GM12878 (cell line): Measurements from ENCODE around the gene ATP6V0E2. TPM values are rescaled to one million over a fixed set of nuclear protein-coding genes. Genes with fewer than 3 reads are reported as not detected.

ENCODE experiments used
- ATAC-seq: fragments of 200-7000 bp; cut with Tn5 transposase; 3 replicates; pipeline ENCODE4 v1.9.1; 2020; ENCODE audit warnings: mild to moderate bottlenecking, moderate library complexity
- BruUV-seq: library from RNA; stranded (reverse); fragments of 400-500 nt; replicated peaks from 2 replicates; lab custom pipeline; 2021; lab: Mats Ljungman, UMichigan
- CTCF ChIA-PET: fragments of 300-600 bp; sonication (Branson Sonifier 250); formaldehyde crosslinking; extraction: SDS; loops from one replicate; lab custom pipeline; 2021; ENCODE audit warnings: inconsistent platforms; lab: Yijun Ruan, JAX
- POLR2A ChIA-PET: fragments of 350-600 bp; formaldehyde crosslinking; extraction: SDS; loops from one replicate; lab custom pipeline; 2021; ENCODE audit warnings: inconsistent platforms; lab: Charles Lee
- RAD21 ChIA-PET: fragments of 300-600 bp; sonication (Branson Sonifier 250); formaldehyde crosslinking; loops from one replicate; lab custom pipeline; 2023; ENCODE audit warnings: antibody characterized with exemption; ENCODE audit not compliant: unreplicated experiment; lab: Charles Lee
- SMC1A ChIA-PET: fragments of 300-600 bp; sonication (Branson Sonifier 250); formaldehyde crosslinking; loops from one replicate; lab custom pipeline; 2023; ENCODE audit not compliant: unreplicated experiment, uncharacterized antibody; lab: Charles Lee
- DNase-seq: peaks from one replicate; pipeline ENCODE4 v3.0.0-alpha.2; 2011; ENCODE audit warnings: low read depth, low spot score
- FAIRE-seq: peaks from 3 replicates; lab custom pipeline; 2011; peaks lifted over from hg19 to GRCh38; lab: Jason Lieb, UNC
- H2AFZ ChIP-seq: 2 replicates; pipeline ENCODE4 v1.6.0; 2011; ENCODE audit warnings: low read depth, low read length, control low read depth; ENCODE audit not compliant: control insufficient read depth
- H3K27ac ChIP-seq: 2 replicates; pipeline ENCODE4 v1.5.1; 2011; ENCODE audit warnings: control low read depth; ENCODE audit not compliant: control insufficient read depth, insufficient read depth
- H3K27me3 ChIP-seq, 2 experiments: replicated peaks in 1 of 2; 2 replicates each; pipeline versions ENCODE4 v1.6.0 to v1.6.1; 2011; ENCODE audit warnings: low read length in 1 of 2; ENCODE audit not compliant: control insufficient read depth in 2 of 2, insufficient read depth in 2 of 2
- H3K36me3 ChIP-seq, 2 experiments: 2 replicates each; pipeline ENCODE4 v1.5.1; 2011; ENCODE audit warnings: low read length in 1 of 2; ENCODE audit not compliant: control insufficient read depth in 2 of 2, insufficient read depth in 2 of 2
- H3K4me1 ChIP-seq: 2 replicates; pipeline ENCODE4 v1.6.1; 2011; ENCODE audit warnings: mild to moderate bottlenecking, low read length, moderate library complexity, mixed read lengths; ENCODE audit not compliant: control insufficient read depth, insufficient read depth
- H3K4me2 ChIP-seq: 2 replicates; pipeline ENCODE4 v1.6.0; 2011; ENCODE audit warnings: control low read depth; ENCODE audit not compliant: control insufficient read depth, insufficient read depth
- H3K4me3 ChIP-seq: fragments of 200-600 bp; sonication (generic); 2 replicates; pipeline ENCODE4 v1.5.1; 2016
- H3K79me2 ChIP-seq: 2 replicates; pipeline ENCODE4 v1.6.0; 2011; ENCODE audit warnings: low read length; ENCODE audit not compliant: control insufficient read depth, insufficient read depth
- H3K9ac ChIP-seq: 2 replicates; pipeline ENCODE4 v1.8.0; 2011; ENCODE audit warnings: low read length, control low read depth, mixed read lengths; ENCODE audit not compliant: control insufficient read depth, insufficient read depth
- H3K9me3 ChIP-seq: replicated peaks from 3 replicates; pipeline ENCODE4 v1.5.1; 2011; ENCODE audit warnings: mild to moderate bottlenecking, low read length; ENCODE audit not compliant: control insufficient read depth, insufficient read depth
- H4K20me1 ChIP-seq: 2 replicates; pipeline ENCODE4 v1.6.0; 2011; ENCODE audit not compliant: control insufficient read depth, insufficient read depth
- ESRRA ChIP-seq: IDR thresholded peaks from 2 replicates; pipeline ENCODE4 v1.6.1; 2012; ENCODE audit warnings: mild to moderate bottlenecking, low read length, improper control_type of control experiment
- HDAC2 ChIP-seq: fragments of 200-600 bp; sonication (generic); IDR thresholded peaks from 2 replicates; pipeline ENCODE4 v1.6.1; 2017
- NR2F1 ChIP-seq: fragments of 450-650 bp; conservative IDR thresholded peaks from 2 replicates; pipeline ENCODE4 v1.6.1; 2017; ENCODE audit warnings: mild to moderate bottlenecking
- POLR2AphosphoS2 ChIP-seq: IDR thresholded peaks from 2 replicates; pipeline ENCODE4 v1.6.1; 2011; ENCODE audit warnings: low read depth, mild to moderate bottlenecking, low read length, improper control_type of control experiment, moderate library complexity
- RAD51 ChIP-seq: fragments of 450-650 bp; IDR thresholded peaks from 2 replicates; pipeline ENCODE4 v1.6.1; 2016; ENCODE audit warnings: moderate library complexity, mild to moderate bottlenecking, inconsistent platforms
- RCOR1 ChIP-seq: conservative IDR thresholded peaks from 2 replicates; pipeline ENCODE4 v1.6.1; 2012; ENCODE audit warnings: low read depth, low read length, improper control_type of control experiment
- SRF ChIP-seq, 2 experiments: IDR thresholded peaks; 2 replicates each; pipeline ENCODE4 v1.6.1; 2011; ENCODE audit warnings: low read depth in 2 of 2, low read length in 2 of 2, mild to moderate bottlenecking in 1 of 2, moderate library complexity in 1 of 2
- WGBS: methylation state at CpG from one replicate; pipeline ENCODE4 v1.1.6; 2016; ENCODE audit warnings: low lambda C conversion rate; ENCODE audit not compliant: insufficient replicate concordance, insufficient coverage; ENCODE audit errors: missing lambda C conversion rate; 5-methylcytosine and 5-hydroxymethylcytosine counted together
- in situ Hi-C: fragments of 300-500 bp; cut with MboI; formaldehyde crosslinking; loops from 9 replicates; pipeline ENCODE4 v1.14.3; 2018; ENCODE audit warnings: mixed read lengths
- intact Hi-C: fragments of 100-400 bp; cut with micrococcal nuclease; formaldehyde crosslinking; loops from one replicate; pipeline ENCODE4 v1.14.2; 2022; ENCODE audit not compliant: unreplicated experiment
- polyA plus RNA-seq, 11 experiments: library from polyadenylated mRNA; depleted of rRNA in 4 of 11; unstranded in 6 of 11; stranded (reverse) in 5 of 11; fragments of >200 nt; fragmentation: Nextera tagmentation in 4 of 11; fragmentation: Illumina TruSeq in 1 of 11; extraction: Ambion mirVana in 4 of 11; extraction: Trizol in 1 of 11; gene quantifications; 1 replicate in 1 of 11; 2 replicates in 10 of 11; pipeline versions ENCODE4 v1.2.1 to v1.2.3, GENCODE V29; 2011 to 2016; ENCODE audit warnings: inconsistent platforms in 2 of 11, missing spikeins in 2 of 11, low read depth in 1 of 11
- total RNA-seq, 4 experiments: library from RNA; depleted of rRNA in 3 of 4; stranded (reverse); fragments of >200 nt in 3 of 4; fragmentation: Illumina TruSeq in 1 of 4; extraction: Trizol in 1 of 4; gene quantifications; 2 replicates each; pipeline versions ENCODE4 v1.2.1 to v1.2.3, GENCODE V29; 2013 to 2021
- TF ChIP-seq, protein P1 (sequence below): fragments of 150-350 bp; IDR thresholded peaks from 2 replicates; pipeline ENCODE4 v1.6.1; 2016; ENCODE audit warnings: low read depth, low read length

The ATP6V0E2 gene
- total and polyA plus RNA-seq, 10 of the 15 experiments (the other 5 are each of a cell fraction or from before 2014, with no cell fraction given): 1.5 to 54.7 (median 27.6) TPM

DNA sequence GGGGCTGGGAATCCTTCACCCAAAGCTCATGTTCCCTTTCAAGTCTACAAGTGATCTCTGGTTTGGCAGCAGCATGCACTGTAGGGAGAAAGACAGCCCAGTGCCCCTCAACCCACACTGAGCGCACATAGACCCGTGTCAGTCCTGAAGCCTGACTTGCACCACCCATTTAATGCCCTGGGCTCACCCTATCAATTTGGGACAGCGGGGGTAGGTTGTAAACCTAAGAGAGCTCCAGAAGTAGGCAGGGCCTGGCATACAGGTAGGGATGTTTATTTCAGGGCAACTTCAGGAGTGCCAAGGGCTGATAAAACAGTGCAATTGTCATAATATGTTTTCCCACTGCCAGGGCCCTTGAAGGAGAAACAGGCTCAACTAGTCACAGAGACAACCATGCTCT lies 3.5 kb upstream of the ATP6V0E2 start:
- Histone ChIP-seq H3K27me3 (no peaks in the 10 kb centered on the region), H3K36me3 (no peaks in the 10 kb centered on the region), H3K27ac (peak overlapping the region; percentile 58), H3K9me3 (no peaks in the 10 kb centered on the region), H3K79me2 (peaks cover 7% of the 10 kb centered on the region), H2AFZ (peak overlapping the region; percentile 76), H3K4me3 (no peak overlapping the region), H3K9ac (no peak overlapping the region), H3K4me1 (peaks cover 51% of the 10 kb centered on the region), H3K4me2 (peak overlapping the region; percentile 53), H4K20me1 (no peaks in the 10 kb centered on the region)
- TF ChIP-seq HDAC2: no peak
- WGBS: 95% methylated on average over 3 of the region's 3 CpGs
- ChIA-PET SMC1A (interaction anchor here (0.9 to 1.3 kb wide), 2 partner anchors 14 to 24 kb away, joined by 3 to 5 read pairs; no protein-coding TSS in a partner anchor), POLR2A (no interaction called here), RAD21 (interaction anchor here (0.7 kb wide), 1 partner anchor 208 kb away, joined by 3 read pairs; no protein-coding TSS in a partner anchor), CTCF (no interaction called here)
- no peak for FAIRE-seq
- BruUV-seq: no TSS peak
- no peak for ATAC-seq
- intact Hi-C loops (loop anchor here (2.0 kb wide), 1 partner anchor 31 kb away; the partner anchor contains the start of gene ZNF862), in situ Hi-C loops (no loop called here)
- no peak for DNase-seq

DNA sequence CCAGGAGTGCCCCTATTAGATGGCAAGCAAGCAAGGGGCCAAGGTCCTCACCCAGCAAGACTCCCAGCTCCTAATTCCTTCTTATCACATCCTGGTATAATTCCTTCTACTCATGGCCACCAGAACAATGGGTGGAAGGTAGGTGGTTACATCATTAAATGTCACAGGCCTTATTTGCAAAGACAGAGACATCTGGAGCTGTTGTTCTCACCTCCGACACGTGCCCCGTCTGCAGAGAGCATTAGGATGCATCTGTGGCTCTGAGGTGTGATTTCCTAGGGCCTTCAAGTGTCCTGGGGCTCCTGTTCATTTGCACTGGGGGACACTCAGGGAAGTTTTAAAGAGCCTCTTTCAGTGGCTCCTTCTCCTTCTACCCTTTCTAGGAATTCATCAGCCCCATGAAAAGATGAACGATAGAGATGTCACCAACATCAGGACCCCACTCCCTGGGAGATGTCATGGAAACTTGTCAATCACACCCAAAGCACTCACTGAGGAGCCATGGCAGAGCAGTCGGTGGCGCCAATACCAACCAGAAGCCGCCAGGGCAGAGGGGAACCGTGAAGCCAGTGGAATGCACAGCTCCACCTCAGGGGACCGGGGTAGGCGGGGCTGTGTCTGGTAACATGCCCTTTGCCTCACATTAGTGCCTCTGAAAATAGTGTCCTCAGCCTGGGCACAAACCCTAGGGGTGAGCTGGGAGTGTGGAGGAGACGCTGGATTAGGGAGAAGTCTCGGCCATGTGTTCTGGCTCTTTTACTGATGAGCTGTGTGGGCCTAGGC lies 2.9 kb upstream of the ATP6V0E2 start:
- Histone ChIP-seq H3K27me3 (no peaks in the 10 kb centered on the region), H4K20me1 (no peaks in the 10 kb centered on the region), H3K4me1 (peaks cover 51% of the 10 kb centered on the region), H3K36me3 (no peaks in the 10 kb centered on the region), H3K79me2 (peaks cover 7% of the 10 kb centered on the region), H2AFZ (no peak overlapping the region), H3K4me3 (no peak overlapping the region), H3K4me2 (no peak overlapping the region), H3K9me3 (no peaks in the 10 kb centered on the region), H3K9ac (no peak overlapping the region), H3K27ac (peak overlapping the region; percentile 2; the same call in 1 of the 2 replicates)
- BruUV-seq: no TSS peak
- ChIA-PET POLR2A (interaction anchor here (1.6 kb wide), 1 partner anchor 31 kb away, joined by 7 read pairs; no protein-coding TSS in a partner anchor), SMC1A (interaction anchor here (0.9 kb wide), 1 partner anchor 24 kb away, joined by 5 read pairs; no protein-coding TSS in a partner anchor), CTCF (interaction anchor here (0.7 to 1.6 kb wide), 3 partner anchors 9 to 1138 kb away, joined by 3 to 5 read pairs (median 3); no protein-coding TSS in a partner anchor), RAD21 (interaction anchor here (0.7 to 1.4 kb wide), 3 partner anchors 21 to 208 kb away, joined by 3 to 7 read pairs (median 3); no protein-coding TSS in a partner anchor)
- no peak for FAIRE-seq
- intact Hi-C loops: loop anchor here (2.0 kb wide), 1 partner anchor 32 kb away; the partner anchor contains the start of gene ZNF862
- no peak for DNase-seq
- ATAC-seq: no peak
- 89% methylated on average over 12 of the region's 12 CpGs for WGBS
- in situ Hi-C loops: no loop called here
- TF ChIP-seq RAD51 (no peak), ESRRA (no peak), RCOR1 (no peak), POLR2AphosphoS2 (no peak), SRF (IDR thresholded peaks at IDR 0.05; ENCODE audit: low read depth in 2 of 2, low read length in 2 of 2) (no peak), NR2F1 (no peak)
- TF ChIP-seq, protein P1, sequence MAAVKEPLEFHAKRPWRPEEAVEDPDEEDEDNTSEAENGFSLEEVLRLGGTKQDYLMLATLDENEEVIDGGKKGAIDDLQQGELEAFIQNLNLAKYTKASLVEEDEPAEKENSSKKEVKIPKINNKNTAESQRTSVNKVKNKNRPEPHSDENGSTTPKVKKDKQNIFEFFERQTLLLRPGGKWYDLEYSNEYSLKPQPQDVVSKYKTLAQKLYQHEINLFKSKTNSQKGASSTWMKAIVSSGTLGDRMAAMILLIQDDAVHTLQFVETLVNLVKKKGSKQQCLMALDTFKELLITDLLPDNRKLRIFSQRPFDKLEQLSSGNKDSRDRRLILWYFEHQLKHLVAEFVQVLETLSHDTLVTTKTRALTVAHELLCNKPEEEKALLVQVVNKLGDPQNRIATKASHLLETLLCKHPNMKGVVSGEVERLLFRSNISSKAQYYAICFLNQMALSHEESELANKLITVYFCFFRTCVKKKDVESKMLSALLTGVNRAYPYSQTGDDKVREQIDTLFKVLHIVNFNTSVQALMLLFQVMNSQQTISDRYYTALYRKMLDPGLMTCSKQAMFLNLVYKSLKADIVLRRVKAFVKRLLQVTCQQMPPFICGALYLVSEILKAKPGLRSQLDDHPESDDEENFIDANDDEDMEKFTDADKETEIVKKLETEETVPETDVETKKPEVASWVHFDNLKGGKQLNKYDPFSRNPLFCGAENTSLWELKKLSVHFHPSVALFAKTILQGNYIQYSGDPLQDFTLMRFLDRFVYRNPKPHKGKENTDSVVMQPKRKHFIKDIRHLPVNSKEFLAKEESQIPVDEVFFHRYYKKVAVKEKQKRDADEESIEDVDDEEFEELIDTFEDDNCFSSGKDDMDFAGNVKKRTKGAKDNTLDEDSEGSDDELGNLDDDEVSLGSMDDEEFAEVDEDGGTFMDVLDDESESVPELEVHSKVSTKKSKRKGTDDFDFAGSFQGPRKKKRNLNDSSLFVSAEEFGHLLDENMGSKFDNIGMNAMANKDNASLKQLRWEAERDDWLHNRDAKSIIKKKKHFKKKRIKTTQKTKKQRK: no peak
